DOHH2 (cell line): ENCODE data around the gene TEAD3.

Experiments
- EZH2phosphoT487 ChIP-seq: fragments of 200-600 bp; sonication (generic); IDR thresholded peaks from 2 replicates; pipeline ENCODE4 v1.6.1; 2017; ENCODE audit warnings: borderline replicate concordance, mild to moderate bottlenecking, antibody characterized with exemption, low read length, moderate library complexity, mixed read lengths
- TF ChIP-seq, protein P1 (sequence below): fragments of 200-600 bp; sonication (generic); IDR thresholded peaks from one replicate; pipeline ENCODE4 v1.5.1; 2014; ENCODE audit warnings: antibody characterized with exemption, mild to moderate bottlenecking, low read depth, low read length; ENCODE audit not compliant: poor library complexity, severe bottlenecking

DNA sequence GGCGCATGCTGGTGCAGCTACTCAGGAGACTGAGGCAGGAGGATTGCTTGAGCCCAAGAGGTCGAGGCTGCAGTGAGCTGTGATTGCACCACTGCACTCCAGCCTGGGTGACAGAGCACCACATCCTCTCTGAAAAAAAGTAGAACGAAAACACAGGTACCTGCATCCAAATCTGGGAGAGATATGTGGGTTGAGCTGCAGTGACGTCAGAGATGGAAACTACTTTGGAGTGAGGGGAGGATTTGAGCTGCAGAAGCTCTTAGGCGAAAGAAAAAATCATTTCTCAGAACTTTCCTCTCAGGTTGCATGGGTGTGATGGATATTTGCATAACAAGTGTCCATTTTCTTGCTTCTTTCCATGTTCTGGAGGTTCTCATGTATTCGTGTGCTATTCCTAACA is 19.8 kb upstream of the TEAD3 start:
- TF ChIP-seq EZH2phosphoT487 = no peak
- TF ChIP-seq, protein P1, sequence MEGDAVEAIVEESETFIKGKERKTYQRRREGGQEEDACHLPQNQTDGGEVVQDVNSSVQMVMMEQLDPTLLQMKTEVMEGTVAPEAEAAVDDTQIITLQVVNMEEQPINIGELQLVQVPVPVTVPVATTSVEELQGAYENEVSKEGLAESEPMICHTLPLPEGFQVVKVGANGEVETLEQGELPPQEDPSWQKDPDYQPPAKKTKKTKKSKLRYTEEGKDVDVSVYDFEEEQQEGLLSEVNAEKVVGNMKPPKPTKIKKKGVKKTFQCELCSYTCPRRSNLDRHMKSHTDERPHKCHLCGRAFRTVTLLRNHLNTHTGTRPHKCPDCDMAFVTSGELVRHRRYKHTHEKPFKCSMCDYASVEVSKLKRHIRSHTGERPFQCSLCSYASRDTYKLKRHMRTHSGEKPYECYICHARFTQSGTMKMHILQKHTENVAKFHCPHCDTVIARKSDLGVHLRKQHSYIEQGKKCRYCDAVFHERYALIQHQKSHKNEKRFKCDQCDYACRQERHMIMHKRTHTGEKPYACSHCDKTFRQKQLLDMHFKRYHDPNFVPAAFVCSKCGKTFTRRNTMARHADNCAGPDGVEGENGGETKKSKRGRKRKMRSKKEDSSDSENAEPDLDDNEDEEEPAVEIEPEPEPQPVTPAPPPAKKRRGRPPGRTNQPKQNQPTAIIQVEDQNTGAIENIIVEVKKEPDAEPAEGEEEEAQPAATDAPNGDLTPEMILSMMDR = no peak
